Measurements from ENCODE around the gene OGFR.

OGFR gene

DNA sequence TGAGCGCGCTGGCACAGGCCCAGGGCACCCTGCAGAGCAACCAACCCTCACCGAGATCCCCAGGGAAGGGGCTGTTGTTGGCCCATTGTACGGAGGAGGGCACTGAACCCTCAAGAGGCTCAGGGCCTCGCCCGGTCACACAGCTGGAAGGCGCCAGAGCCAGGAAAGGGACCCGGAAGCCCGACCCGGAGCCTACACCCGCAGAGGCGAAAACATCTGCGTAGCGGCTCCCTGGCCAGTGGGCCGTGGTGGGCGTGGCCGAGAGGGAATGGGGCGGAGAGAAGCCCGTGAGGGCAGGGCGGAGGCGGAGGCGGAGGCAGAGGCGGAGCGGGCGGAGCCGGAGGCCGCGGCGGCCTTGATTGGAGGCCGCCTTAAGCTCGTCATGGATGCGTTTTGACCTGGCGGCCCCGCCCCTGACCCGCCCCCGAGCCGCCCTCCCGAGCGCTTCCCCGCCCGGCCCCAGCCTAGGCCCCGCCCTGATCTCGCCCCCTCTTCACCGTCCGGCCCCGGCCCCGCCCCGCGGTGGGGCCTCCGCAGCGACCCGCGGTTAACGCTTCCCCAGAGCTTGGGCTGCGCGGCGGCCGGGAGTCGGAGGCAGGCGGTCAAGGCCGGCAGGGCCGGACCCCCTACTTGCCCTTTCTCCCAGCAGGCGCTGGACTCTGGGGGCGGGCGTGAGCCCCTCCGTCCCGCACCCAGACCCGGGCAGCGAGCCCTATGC lies 10.5 kb upstream of the OGFR start:
- TF ChIP-seq POLR2A (IDR thresholded peaks at IDR 0.05; ENCODE audit: low read length) (peak; percentile 81), GATA1 (IDR thresholded peaks at IDR 0.05; ENCODE audit: low read depth, low read length) (no peak)
- DNase-seq, result peak; percentile 97 to 99

- TF ChIP-seq POLR2A (IDR thresholded peaks at IDR 0.05; ENCODE audit: low read length) (no peak), GATA1 (IDR thresholded peaks at IDR 0.05; ENCODE audit: low read depth, low read length) (no peak)
- DNase-seq, result peak; percentile 74 to 76
These were observed 9.4 kb upstream of the OGFR start for GRCh38 chr20:62795023-62795761.

DNA sequence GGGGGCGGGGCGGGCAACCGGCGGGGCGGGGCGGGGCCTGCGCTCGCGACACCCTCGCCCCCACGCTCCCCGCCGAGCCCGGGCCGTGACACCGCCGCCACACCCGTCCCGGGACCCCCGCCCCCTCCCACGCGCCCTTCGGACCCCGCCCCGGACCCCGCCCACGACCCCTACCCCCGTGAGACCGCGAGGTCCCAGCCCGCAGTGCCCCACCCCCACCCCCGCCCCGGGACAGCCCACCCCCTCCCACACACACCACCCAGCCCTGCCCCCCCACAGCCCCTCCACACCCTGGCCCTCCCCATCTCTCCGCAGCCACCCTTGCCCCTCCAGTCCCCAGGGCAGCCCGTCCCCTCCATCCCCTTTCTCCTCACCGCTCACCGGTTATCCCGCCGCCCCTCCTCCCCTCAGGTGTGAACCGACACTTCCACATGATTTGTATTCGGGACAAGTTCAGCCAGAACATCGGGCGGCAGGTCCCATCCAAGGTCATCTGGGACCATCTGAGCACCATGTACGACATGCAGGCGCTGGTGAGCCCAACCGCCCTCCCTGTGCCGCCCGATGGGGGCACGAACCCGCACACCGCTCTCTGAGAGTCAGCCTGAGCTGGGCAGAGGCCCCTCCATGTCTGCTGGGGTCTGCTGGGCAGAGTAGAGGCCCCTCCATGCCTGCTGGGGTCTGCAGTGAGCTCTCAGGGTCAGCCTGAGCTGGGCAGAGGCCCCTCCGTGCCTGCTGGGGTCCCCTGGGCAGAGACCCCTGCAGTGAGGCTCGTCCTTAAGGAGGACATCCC lies 7.7 kb upstream of the OGFR start:
- no peak for TF ChIP-seq POLR2A (IDR thresholded peaks at IDR 0.05; ENCODE audit: low read length)
- no peak for DNase-seq

DNA sequence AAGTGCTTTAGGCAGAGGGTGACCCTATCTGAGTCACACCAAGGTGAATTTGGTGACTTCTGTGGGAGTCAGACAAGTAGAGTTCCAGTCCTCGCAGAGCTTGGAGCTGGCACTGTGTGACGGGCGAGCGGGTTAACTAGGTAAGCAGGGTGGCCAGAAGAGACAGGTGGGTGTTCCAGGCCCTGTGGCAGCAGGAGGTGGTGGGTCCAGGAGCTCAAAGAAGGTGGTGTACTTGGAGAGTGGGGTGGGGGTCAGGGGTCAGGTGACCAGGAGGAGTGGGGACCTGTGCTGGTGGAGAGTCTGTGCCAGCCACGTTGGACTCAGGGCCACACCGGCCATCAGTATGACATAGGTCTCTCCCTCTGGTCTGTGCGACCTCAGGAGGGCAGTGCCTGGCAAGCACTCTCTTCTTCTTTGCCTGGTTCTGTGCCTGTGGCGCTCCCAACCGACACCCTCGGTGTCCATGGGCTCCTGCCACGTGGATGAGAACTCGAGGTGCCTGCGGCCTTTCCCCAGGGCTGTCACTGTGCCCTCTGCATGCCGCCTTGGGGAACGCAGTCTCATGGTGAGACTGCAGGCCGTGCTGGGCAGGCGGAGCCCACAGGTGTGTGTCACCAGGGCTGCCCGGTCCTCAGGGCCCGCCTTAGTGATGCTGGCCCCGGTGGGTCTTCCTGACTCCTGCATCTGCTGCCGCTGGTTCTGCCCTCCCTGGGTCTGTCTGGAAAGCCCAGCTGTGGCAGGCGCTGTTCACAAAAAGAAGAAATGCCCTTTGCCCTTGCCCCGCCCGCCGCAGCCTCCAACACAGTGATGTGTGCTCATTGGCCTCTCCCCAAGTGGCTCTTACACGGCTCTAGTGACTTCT lies 6.7 kb upstream of the OGFR start:
- TF ChIP-seq POLR2A (IDR thresholded peaks at IDR 0.05; ENCODE audit: low read length), result no peak
- no peak for TF ChIP-seq GATA1 (IDR thresholded peaks at IDR 0.05; ENCODE audit: low read depth, low read length)
- DNase-seq, result peak in 1 of 2 experiments; percentile 28

DNA sequence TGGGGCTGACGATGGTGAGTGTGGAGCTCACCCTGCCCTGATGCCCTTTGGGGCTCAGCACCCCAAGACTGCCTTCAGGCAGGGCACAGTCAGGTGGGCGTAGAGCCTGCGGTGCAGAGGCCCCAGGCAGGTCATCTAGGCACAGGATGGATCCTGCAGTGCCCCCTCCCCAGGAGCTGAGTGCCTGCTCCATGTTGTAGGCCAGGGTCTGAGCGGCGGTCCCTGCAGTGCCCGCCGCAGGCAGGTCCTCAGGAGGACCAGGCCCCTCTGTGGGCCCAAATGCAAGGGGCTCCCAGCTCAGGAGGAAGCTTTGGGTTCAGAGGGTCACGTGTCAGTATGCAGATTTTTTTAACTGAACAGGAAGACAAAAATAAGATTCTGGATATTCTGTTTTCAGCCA lies 5.6 kb upstream of the OGFR start:
- TF ChIP-seq POLR2A (IDR thresholded peaks at IDR 0.05; ENCODE audit: low read length) (no peak), GATA1 (IDR thresholded peaks at IDR 0.05; ENCODE audit: low read depth, low read length) (no peak)
- no peak for DNase-seq

- TF ChIP-seq GATA1 (IDR thresholded peaks at IDR 0.05; ENCODE audit: low read depth, low read length), result no peak
- no peak for TF ChIP-seq POLR2A (IDR thresholded peaks at IDR 0.05; ENCODE audit: low read length)
- no peak for DNase-seq
These were observed 5.2 kb upstream of the OGFR start for GRCh38 chr20:62799459-62799858.

DNA sequence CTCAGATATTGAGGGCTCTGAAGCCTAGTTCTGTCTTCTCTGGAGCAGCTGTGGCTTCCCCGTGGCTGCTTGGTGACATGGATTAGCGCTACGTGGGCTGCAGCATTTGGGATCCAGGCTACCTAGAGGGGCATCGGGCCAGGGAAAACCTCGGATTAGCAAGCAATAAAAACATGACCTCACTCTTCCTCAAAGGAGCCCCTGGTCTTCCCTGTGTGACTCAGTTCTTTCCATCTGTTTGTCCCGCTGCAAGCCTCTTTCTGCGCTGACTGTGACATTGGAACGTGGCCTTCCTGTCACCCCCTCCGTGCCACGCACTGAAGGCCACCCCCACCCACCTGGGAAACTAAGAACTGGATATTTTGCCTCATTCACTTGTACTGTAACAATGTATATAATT lies 4.8 kb upstream of the OGFR start:
- no peak for DNase-seq
- TF ChIP-seq POLR2A (IDR thresholded peaks at IDR 0.05; ENCODE audit: low read length), result no peak
- no peak for TF ChIP-seq GATA1 (IDR thresholded peaks at IDR 0.05; ENCODE audit: low read depth, low read length)

DNA sequence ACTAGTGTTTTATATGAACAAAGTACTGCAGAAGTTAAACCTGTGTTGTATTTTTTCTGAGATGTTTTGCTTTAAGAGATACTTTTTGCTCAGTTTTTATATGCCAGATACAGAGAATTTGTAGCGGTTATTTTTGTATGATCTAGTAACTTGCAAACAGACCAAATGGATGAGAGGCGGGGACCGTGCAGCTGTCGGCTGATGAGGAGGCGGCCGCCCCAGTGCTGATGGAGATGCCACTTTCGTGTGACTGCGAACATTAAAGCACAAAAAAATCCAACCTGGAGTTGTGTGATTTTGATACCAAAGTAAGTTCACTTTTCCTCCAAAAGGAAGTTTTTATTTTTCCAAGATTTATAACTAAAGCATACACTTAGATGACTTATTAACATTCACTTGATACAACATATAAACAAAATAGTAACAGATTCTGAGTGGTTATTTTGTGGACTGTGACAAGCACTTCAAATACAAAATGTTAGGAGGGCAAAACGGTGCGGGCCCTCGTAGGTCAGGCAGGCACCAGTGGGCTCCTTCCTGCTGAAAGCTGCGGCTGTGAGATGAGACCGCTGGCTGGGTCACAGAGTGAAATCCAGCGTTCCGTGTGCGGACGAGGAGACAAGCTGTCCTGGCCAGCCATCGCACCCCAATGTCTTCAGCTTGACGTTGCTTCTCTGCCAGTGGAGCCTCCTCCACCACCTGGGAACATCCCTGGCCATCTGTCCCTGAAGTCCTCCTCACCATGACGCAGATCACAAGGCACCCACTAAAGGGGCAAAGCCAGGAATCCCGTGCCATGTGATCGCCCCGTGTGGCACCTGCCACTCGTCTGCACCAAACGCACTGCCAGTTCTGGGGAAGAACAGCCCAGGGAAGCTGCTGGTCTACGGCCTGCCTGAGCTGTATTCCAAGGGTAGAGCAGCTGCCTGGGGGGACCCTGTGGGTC lies 4.0 kb upstream of the OGFR start:
- TF ChIP-seq POLR2A (IDR thresholded peaks at IDR 0.05; ENCODE audit: low read length), result no peak
- no peak for TF ChIP-seq GATA1 (IDR thresholded peaks at IDR 0.05; ENCODE audit: low read depth, low read length)
- DNase-seq, result no peak

- TF ChIP-seq POLR2A (IDR thresholded peaks at IDR 0.05; ENCODE audit: low read length) (no peak), GATA1 (IDR thresholded peaks at IDR 0.05; ENCODE audit: low read depth, low read length) (no peak)
- DNase-seq, result no peak
These were observed 3.2 kb upstream of the OGFR start for GRCh38 chr20:62801284-62802010.

GRCh38 chr20:62802026-62802712 lies 2.5 kb upstream of the OGFR start:
- DNase-seq, result peak in 1 of 2 experiments; percentile 37
- no peak for TF ChIP-seq GATA1 (IDR thresholded peaks at IDR 0.05; ENCODE audit: low read depth, low read length)
- no peak for TF ChIP-seq POLR2A (IDR thresholded peaks at IDR 0.05; ENCODE audit: low read length)

DNA sequence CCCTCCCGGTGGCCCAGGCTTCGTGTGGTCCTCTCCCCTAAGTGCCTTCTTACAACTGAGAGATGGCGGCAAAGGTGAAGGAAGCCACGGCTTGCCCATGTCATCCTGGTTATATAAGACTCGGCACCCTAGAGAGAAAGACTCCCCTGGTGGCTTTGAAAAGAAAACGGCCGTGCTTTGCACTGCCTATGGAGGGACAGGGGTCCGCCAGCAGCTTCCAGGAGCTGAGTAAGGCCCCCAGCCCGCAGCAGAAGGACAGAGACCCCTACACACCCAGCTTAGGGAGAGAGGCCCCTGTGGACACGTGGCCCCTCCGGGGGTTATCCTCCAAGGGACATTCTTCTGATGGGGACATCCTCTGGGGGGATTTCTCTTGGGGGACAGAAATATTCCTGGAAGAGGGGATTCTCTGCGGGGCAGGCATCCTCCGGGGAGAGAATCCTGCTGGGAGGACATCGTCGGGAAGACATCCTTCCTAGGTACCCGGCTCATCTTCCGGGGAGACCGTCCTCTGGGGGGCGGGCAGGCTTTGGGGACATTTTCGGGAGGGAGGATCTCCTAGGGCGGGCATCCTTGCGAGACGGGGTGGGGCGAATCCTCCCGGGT lies 511 bp upstream of the OGFR start:
- peak in 1 of 2 experiments; percentile 18 for DNase-seq
- no peak for TF ChIP-seq POLR2A (IDR thresholded peaks at IDR 0.05; ENCODE audit: low read length)

Data from erythroblast (primary cell).